H9 (cell line): ENCODE data around the gene MGLL. TPM values are rescaled to one million over a fixed set of nuclear protein-coding genes. Genes with fewer than 3 reads are reported as not detected.

ENCODE experiments used
- DNase-seq: peaks from one replicate; pipeline ENCODE4 v3.0.0-alpha.2; 2017
- H2AFZ ChIP-seq: one replicate; pipeline ENCODE4 v1.6.1; 2013; ENCODE audit warnings: mild to moderate bottlenecking, low read length, control low read depth, moderate library complexity
- H2AK5ac ChIP-seq: 2 replicates; pipeline ENCODE4 v1.6.1; 2013; ENCODE audit warnings: low read length, control low read depth, mixed read lengths; ENCODE audit not compliant: insufficient read length
- H2BK120ac ChIP-seq: one replicate; pipeline ENCODE4 v1.6.1; 2013; ENCODE audit warnings: low read depth, mild to moderate bottlenecking, low read length, control low read depth, inconsistent platforms; ENCODE audit not compliant: poor library complexity, severe bottlenecking
- H2BK12ac ChIP-seq: 2 replicates; pipeline ENCODE4 v1.6.1; 2013; ENCODE audit warnings: low read length, control low read depth, mixed read lengths, low read depth; ENCODE audit not compliant: insufficient read length
- H2BK15ac ChIP-seq: 2 replicates; pipeline ENCODE4 v1.6.1; 2013; ENCODE audit warnings: low read depth, low read length, control low read depth
- H2BK20ac ChIP-seq: one replicate; pipeline ENCODE4 v1.6.1; 2013; ENCODE audit warnings: low read depth, mild to moderate bottlenecking, low read length, control low read depth, inconsistent platforms; ENCODE audit not compliant: poor library complexity, severe bottlenecking
- H2BK5ac ChIP-seq: 2 replicates; pipeline ENCODE4 v1.6.1; 2013; ENCODE audit warnings: low read length, control low read depth, mixed read lengths; ENCODE audit not compliant: insufficient read length
- H3K14ac ChIP-seq: 2 replicates; pipeline ENCODE4 v1.6.1; 2013; ENCODE audit warnings: low read length, control low read depth; ENCODE audit not compliant: insufficient read depth
- H3K18ac ChIP-seq: 2 replicates; pipeline ENCODE4 v1.6.1; 2013; ENCODE audit warnings: low read depth, mild to moderate bottlenecking, mixed read lengths, low read length, control low read depth; ENCODE audit not compliant: insufficient read length
- H3K23ac ChIP-seq: 2 replicates; pipeline ENCODE4 v1.6.1; 2013; ENCODE audit warnings: low read length, control low read depth, mixed read lengths, low read depth; ENCODE audit not compliant: insufficient read length
- H3K23me2 ChIP-seq: 2 replicates; pipeline ENCODE4 v1.6.1; 2013; ENCODE audit warnings: low read depth, mild to moderate bottlenecking, mixed read lengths, low read length, control low read depth; ENCODE audit not compliant: insufficient read length, poor library complexity, severe bottlenecking
- H3K27ac ChIP-seq: 2 replicates; pipeline ENCODE4 v1.5.1; 2013; ENCODE audit warnings: low read length, control low read depth, mixed read lengths, low read depth; ENCODE audit not compliant: insufficient read length
- H3K27me3 ChIP-seq: 2 replicates; pipeline ENCODE4 v1.6.1; 2013; ENCODE audit warnings: low read length, control low read depth, inconsistent platforms; ENCODE audit not compliant: insufficient read depth
- H3K4ac ChIP-seq: 2 replicates; pipeline ENCODE4 v1.6.1; 2013; ENCODE audit warnings: low read depth, mild to moderate bottlenecking, control low read depth, inconsistent platforms, low read length, moderate library complexity
- H3K4me1 ChIP-seq: 2 replicates; pipeline ENCODE4 v1.6.1; 2013; ENCODE audit warnings: low read length, control low read depth, inconsistent platforms; ENCODE audit not compliant: insufficient read depth
- H3K4me2 ChIP-seq: 2 replicates; pipeline ENCODE4 v1.6.1; 2013; ENCODE audit warnings: low read length, control low read depth, mixed read lengths; ENCODE audit not compliant: insufficient read length, insufficient read depth
- H3K56ac ChIP-seq: 2 replicates; pipeline ENCODE4 v1.6.1; 2013; ENCODE audit warnings: low read depth, mild to moderate bottlenecking, mixed read lengths, low read length, control low read depth; ENCODE audit not compliant: insufficient read length
- H3K79me1 ChIP-seq: 2 replicates; pipeline ENCODE4 v1.6.1; 2013; ENCODE audit warnings: low read depth, mild to moderate bottlenecking, moderate library complexity, low read length, control low read depth, inconsistent platforms; ENCODE audit not compliant: insufficient read depth, poor library complexity, severe bottlenecking
- H3K79me2 ChIP-seq: 2 replicates; pipeline ENCODE4 v1.6.1; 2013; ENCODE audit warnings: low read length, control low read depth, inconsistent platforms; ENCODE audit not compliant: insufficient read depth
- H3K9ac ChIP-seq: 2 replicates; pipeline ENCODE4 v1.6.1; 2013; ENCODE audit warnings: low read length, control low read depth, mixed read lengths; ENCODE audit not compliant: insufficient read length; ENCODE audit errors: extremely low read depth
- H3K9me3 ChIP-seq: one replicate; pipeline ENCODE4 v1.6.1; 2013; ENCODE audit warnings: low read depth, low read length, inconsistent platforms; ENCODE audit not compliant: control insufficient read depth
- H3T11ph ChIP-seq: one replicate; pipeline ENCODE4 v1.6.1; 2013; ENCODE audit warnings: mild to moderate bottlenecking, low read length, control low read depth, inconsistent platforms
- H4K20me1 ChIP-seq: one replicate; pipeline ENCODE4 v1.6.1; 2013; ENCODE audit not compliant: control insufficient read depth, insufficient read length, insufficient read depth
- H4K5ac ChIP-seq: 2 replicates; pipeline ENCODE4 v1.6.1; 2013; ENCODE audit warnings: low read depth, mild to moderate bottlenecking, mixed read lengths, low read length, control low read depth; ENCODE audit not compliant: insufficient read length
- H4K8ac ChIP-seq: replicated peaks from 2 replicates; pipeline ENCODE4 v1.6.1; 2013; ENCODE audit warnings: low read length, control low read depth, mixed read lengths, low read depth; ENCODE audit not compliant: insufficient read length
- H4K91ac ChIP-seq: 2 replicates; pipeline ENCODE4 v1.6.1; 2013; ENCODE audit warnings: low read depth, mild to moderate bottlenecking, moderate library complexity, mixed read lengths, low read length, control low read depth; ENCODE audit not compliant: insufficient read length
- H3K27ac Mint-ChIP-seq, 3 experiments: 2 replicates in 2 of 3; 3 replicates in 1 of 3; pipeline ENCODE4 v1.8.0; 2020 to 2021; ENCODE audit warnings: mixed read lengths in 3 of 3, mild to moderate bottlenecking in 1 of 3, moderate library complexity in 1 of 3
- H3K27me3 Mint-ChIP-seq: 2 replicates; pipeline ENCODE4 v1.8.0; 2021; ENCODE audit warnings: low read depth, mild to moderate bottlenecking, moderate library complexity, mixed read lengths
- H3K36me3 Mint-ChIP-seq, 3 experiments: 2 replicates in 2 of 3; 3 replicates in 1 of 3; pipeline ENCODE4 v1.8.0; 2020 to 2021; ENCODE audit warnings: low read depth in 3 of 3, mixed read lengths in 3 of 3; ENCODE audit not compliant: insufficient read depth in 1 of 3
- H3K4me1 Mint-ChIP-seq, 2 experiments: 2 replicates each; pipeline ENCODE4 v1.8.0; 2020; ENCODE audit warnings: mixed read lengths in 2 of 2
- H3K4me3 Mint-ChIP-seq, 2 experiments: 2 replicates in 1 of 2; 3 replicates in 1 of 2; pipeline ENCODE4 v1.8.0; 2020 to 2021; ENCODE audit warnings: mild to moderate bottlenecking in 2 of 2, mixed read lengths in 2 of 2, moderate library complexity in 1 of 2
- H3K9me3 Mint-ChIP-seq, 2 experiments: 2 replicates in 1 of 2; 3 replicates in 1 of 2; pipeline ENCODE4 v1.8.0; 2020; ENCODE audit warnings: mild to moderate bottlenecking in 2 of 2, mixed read lengths in 2 of 2, moderate library complexity in 1 of 2
- CTCF ChIP-seq: fragments of 200-600 bp; sonication (generic); conservative IDR thresholded peaks from 3 replicates; pipeline ENCODE4 v1.8.0; 2021; ENCODE audit warnings: antibody characterized with exemption, mild to moderate bottlenecking
- WGBS: extraction: QIAGEN DNeasy Blood & Tissue Kit; methylation state at CpG from one replicate; pipeline ENCODE4 v1.1.7; 2013; ENCODE audit warnings: missing lambda C conversion rate, low lambda C conversion rate, mixed read lengths; ENCODE audit not compliant: insufficient read length; ENCODE audit errors: extremely low coverage; 5-methylcytosine and 5-hydroxymethylcytosine counted together
- total RNA-seq: library from RNA; stranded (reverse); gene quantifications from 2 replicates; pipeline ENCODE4 v1.2.1, GENCODE V29; 2021

MGLL gene
- total RNA-seq, 1 experiment from 2014 or later: 0.11 TPM

DNA sequence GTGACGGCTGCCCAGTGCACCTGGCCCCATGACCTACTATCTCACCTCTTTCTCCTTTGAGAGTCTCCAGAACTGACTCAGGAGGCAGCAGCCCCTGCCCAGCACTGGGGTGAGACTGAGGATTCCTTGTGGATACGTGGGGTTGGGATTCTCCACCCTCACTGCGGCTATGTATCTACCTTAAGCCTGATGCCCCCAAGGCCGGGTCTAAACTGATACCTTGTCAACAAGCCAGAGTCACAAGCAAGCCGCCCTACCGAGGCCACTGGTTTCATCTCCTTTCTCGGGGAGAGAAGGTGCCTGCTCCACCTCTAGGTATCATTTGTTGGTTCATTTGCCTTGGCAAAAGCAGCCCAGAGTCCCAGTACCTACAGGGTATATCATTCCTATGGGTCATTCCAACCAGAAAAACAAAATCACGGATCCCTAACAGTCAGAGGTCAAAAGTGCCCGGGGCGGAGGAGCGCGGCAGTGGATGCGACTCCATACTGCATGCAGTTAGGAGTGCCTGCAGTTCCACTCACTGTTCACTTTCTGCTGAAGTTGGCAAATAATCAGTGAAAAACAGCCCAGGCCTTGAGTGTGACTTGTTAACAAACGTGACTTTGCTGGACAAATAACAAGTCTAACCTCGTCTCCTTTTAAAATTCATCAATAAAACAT lies 102.0 kb downstream of the MGLL start:
- Histone ChIP-seq H2BK5ac (no peak overlapping the region), H3K14ac (no peak overlapping the region), H3K27me3 (no peaks in the 10 kb centered on the region; the same call in 1 of the 2 replicates), H4K20me1 (no peaks in the 10 kb centered on the region), H3K18ac (no peak overlapping the region), H3K23me2 (no peaks in the 10 kb centered on the region), H3K56ac (no peak overlapping the region), H2AK5ac (no peak overlapping the region), H4K8ac (no peak overlapping the region), H3K4me1 (0 out of 2 replicates have a peak, but pooled peaks cover 3% of the 10 kb centered on the region), H2BK20ac (no peak overlapping the region), H3K4ac (no peak overlapping the region), H3K79me1 (no peaks in the 10 kb centered on the region), H3K4me2 (no peak overlapping the region), H3K9ac (no peak overlapping the region), H3K79me2 (no peaks in the 10 kb centered on the region), H3K23ac (no peak overlapping the region), H2BK12ac (no peak overlapping the region), H3K9me3 (no peaks in the 10 kb centered on the region), H3K27ac (no peak overlapping the region), H2BK120ac (no peak overlapping the region), H2AFZ (no peak overlapping the region), H2BK15ac (no peak overlapping the region), H4K5ac (no peak overlapping the region), H3T11ph (no peak overlapping the region), H4K91ac (no peak overlapping the region)
- no CpG with 5 or more reads among the region's 15 CpGs for WGBS
- Mint-ChIP-seq H3K9me3 (peaks cover 7 to 11% of the 10 kb centered on the region in 2 experiments), H3K4me3 (no peak overlapping the region), H3K4me1 (peaks cover 17 to 26% of the 10 kb centered on the region in 2 experiments), H3K27ac (no peak overlapping the region), H3K36me3 (peaks cover 0 to 7% (median 0%) of the 10 kb centered on the region in 3 experiments; a peak in 3 of 7 replicates), H3K27me3 (peaks cover 21% of the 10 kb centered on the region)
- TF ChIP-seq CTCF: no peak
- no peak for DNase-seq
